ENCODE data around the gene TBL2.

DNA sequence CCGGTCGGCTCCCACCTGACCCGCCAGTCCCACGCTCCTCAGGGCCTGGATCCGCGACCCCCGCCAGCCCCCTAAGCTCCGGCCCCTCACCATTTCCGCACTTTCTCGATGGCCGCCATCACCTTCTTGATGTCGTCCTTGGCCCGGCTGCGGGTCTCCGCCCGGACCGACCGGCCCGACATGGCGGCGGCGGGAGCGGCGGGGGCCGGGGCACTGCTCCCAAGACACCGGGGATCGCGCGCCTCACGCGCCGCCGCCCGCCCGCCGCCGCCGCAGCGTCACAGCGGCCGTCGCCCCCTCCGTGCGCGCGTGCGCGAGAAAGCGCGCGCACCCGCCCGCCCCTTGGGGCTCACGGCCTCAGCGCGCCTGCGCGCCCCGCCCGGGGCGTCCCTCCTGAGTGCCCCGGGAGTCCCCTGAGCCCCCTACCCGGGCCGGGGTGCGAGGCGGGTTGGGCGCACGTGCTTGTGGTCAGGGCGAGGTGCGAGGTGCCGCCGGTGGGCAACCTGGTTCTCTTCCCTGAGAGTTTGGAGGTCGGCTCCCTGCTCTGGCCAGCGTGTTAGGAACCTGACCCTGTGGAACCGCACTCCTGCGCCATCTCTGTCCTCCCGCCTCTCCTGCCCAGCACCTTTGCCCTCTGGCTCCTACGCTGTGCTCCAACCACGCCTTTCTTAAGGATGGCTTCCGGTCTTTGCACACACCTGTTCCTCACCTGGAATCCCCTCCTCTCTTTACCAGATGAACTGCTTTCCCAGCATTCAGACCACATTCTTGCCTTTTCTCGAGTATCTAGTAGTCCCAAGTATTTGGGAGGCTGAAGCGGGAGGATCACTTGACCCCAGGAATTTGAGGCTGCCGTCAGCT lies 20.8 kb downstream of the TBL2 start, which contains the start of gene BCL7B:
- TF ChIP-seq, protein P1, sequence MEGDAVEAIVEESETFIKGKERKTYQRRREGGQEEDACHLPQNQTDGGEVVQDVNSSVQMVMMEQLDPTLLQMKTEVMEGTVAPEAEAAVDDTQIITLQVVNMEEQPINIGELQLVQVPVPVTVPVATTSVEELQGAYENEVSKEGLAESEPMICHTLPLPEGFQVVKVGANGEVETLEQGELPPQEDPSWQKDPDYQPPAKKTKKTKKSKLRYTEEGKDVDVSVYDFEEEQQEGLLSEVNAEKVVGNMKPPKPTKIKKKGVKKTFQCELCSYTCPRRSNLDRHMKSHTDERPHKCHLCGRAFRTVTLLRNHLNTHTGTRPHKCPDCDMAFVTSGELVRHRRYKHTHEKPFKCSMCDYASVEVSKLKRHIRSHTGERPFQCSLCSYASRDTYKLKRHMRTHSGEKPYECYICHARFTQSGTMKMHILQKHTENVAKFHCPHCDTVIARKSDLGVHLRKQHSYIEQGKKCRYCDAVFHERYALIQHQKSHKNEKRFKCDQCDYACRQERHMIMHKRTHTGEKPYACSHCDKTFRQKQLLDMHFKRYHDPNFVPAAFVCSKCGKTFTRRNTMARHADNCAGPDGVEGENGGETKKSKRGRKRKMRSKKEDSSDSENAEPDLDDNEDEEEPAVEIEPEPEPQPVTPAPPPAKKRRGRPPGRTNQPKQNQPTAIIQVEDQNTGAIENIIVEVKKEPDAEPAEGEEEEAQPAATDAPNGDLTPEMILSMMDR (conservative IDR thresholded peaks at IDR 0.05; ENCODE audit: low read length): no peak
- TF ChIP-seq EZH2phosphoT487 (IDR thresholded peaks at IDR 0.05; ENCODE audit: borderline replicate concordance): no peak
